ENCODE measurements around the gene NECTIN3. TPM values are rescaled to one million over a fixed set of nuclear protein-coding genes. Genes with fewer than 3 reads are reported as not detected.

The NECTIN3 gene
- total and polyA plus RNA-seq, 11 donors = 1.8 to 13.8 (median 8.8) TPM

- ATAC-seq = no peak
- Histone ChIP-seq H3K27me3 (peaks cover 0 to 11% (median 0%) of the 10 kb centered on the region in 9 donors), H3K27ac (no peak overlapping the region), H3K4me3 (no peak overlapping the region), H3K9me3 (no peaks in the 10 kb centered on the region), H3K4me1 (peaks cover 0 to 23% (median 11%) of the 10 kb centered on the region in 12 donors), H3K36me3 (no peaks in the 10 kb centered on the region)
- no peak for DNase-seq
- 94 to 98% (median 97%) methylated on average over 2 of the region's 2 CpGs for WGBS, 4 donors
- TF ChIP-seq POLR2A (IDR thresholded peaks at IDR 0.05) = no peak
- TF ChIP-seq, protein P1, sequence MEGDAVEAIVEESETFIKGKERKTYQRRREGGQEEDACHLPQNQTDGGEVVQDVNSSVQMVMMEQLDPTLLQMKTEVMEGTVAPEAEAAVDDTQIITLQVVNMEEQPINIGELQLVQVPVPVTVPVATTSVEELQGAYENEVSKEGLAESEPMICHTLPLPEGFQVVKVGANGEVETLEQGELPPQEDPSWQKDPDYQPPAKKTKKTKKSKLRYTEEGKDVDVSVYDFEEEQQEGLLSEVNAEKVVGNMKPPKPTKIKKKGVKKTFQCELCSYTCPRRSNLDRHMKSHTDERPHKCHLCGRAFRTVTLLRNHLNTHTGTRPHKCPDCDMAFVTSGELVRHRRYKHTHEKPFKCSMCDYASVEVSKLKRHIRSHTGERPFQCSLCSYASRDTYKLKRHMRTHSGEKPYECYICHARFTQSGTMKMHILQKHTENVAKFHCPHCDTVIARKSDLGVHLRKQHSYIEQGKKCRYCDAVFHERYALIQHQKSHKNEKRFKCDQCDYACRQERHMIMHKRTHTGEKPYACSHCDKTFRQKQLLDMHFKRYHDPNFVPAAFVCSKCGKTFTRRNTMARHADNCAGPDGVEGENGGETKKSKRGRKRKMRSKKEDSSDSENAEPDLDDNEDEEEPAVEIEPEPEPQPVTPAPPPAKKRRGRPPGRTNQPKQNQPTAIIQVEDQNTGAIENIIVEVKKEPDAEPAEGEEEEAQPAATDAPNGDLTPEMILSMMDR (IDR thresholded peaks at IDR 0.05) = no peak
- intact Hi-C loops (cut with DNase I) = loop anchor here in 1 of 10 donors (10.0 kb wide), 1 partner anchor 1343 kb away; no protein-coding TSS in a partner anchor
These were observed 5.8 kb downstream of the NECTIN3 start for GRCh38 chr3:111077369-111077768.

DNA sequence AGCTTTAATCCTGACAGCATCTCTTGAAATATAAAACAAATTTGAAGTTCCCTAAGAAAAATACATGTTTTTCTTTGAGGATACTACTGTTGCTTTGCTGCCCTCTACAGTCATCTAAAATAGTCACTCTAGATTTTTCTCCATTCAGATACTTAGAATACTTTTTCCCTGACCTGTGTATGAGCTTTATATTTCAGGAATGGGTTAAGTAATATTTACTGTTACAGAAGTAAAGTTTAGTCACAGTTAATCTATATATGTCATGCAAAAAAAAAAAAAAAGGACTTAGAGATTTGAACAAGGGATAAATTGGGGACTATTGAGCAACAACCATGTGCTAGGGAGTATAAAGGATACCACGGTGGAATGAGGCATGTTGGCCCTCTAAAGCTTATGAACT lies 8.8 kb downstream of the NECTIN3 start:
- no peak overlapping the region for H3K4me3 ChIP-seq
- H3K9me3 ChIP-seq = no peaks in the 10 kb centered on the region
- ATAC-seq = peak in 1 of 4 donors; percentile 42
- DNase-seq = no peak
- H3K36me3 ChIP-seq = no peaks in the 10 kb centered on the region
- H3K27ac ChIP-seq = no peak overlapping the region
- no peaks in the 10 kb centered on the region for H3K27me3 ChIP-seq
- 53 to 69% (median 59%) methylated on average over 1 of the region's 1 CpG for WGBS, 4 donors
- peaks cover 0 to 5% (median 0%) of the 10 kb centered on the region in 12 donors for H3K4me1 ChIP-seq
- intact Hi-C loops (cut with DNase I) = loop anchor here in 1 of 10 donors (5.0 kb wide), 1 partner anchor 1348 kb away; no protein-coding TSS in a partner anchor
- TF ChIP-seq, protein P1 (IDR thresholded peaks at IDR 0.05) = peak; percentile 28 to 68 (median 58)
- no peak for TF ChIP-seq POLR2A (IDR thresholded peaks at IDR 0.05)

DNA sequence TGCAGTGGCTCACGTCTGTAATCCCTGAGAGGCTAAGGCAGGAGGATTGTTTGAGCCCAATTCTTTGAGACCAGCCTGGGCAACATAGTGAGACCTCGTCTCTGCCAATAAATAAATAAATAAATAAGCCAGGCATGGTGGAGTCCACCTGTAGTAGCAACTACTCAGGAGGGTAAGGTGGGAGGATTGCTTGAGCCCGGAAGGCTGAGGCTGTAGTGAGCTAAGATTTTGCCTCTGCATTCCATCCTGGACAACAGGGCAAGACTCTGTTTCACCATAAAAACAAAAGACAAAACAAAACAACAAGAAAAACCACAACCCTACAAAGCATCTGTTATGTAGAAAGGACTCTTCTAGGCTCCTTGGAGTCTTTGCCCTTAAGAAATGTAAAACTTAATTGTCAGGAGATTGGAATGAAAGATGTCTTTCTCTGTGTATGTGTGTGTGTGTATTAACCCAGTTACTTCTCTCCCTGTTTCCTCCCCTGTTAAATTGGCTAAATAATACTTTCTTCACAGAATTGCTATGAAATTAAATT lies 9.5 kb downstream of the NECTIN3 start:
- H3K4me3 ChIP-seq = no peak overlapping the region
- H3K9me3 ChIP-seq = no peaks in the 10 kb centered on the region
- 78 to 86% (median 82%) methylated on average over 3 of the region's 3 CpGs for WGBS, 4 donors
- no peak overlapping the region for H3K27ac ChIP-seq
- no peaks in the 10 kb centered on the region for H3K27me3 ChIP-seq
- no peak for TF ChIP-seq POLR2A (IDR thresholded peaks at IDR 0.05)
- TF ChIP-seq, protein P1 (IDR thresholded peaks at IDR 0.05) = no peak
- ATAC-seq (no peak), DNase-seq (no peak)
- peaks cover 0 to 5% (median 0%) of the 10 kb centered on the region in 12 donors for H3K4me1 ChIP-seq
- intact Hi-C loops (cut with DNase I) = loop anchor here in 1 of 10 donors (5.0 kb wide), 1 partner anchor 1349 kb away; no protein-coding TSS in a partner anchor
- H3K36me3 ChIP-seq = no peaks in the 10 kb centered on the region

GRCh38 chr3:111084911-111085310 lies 13.3 kb downstream of the NECTIN3 start:
- H3K27ac ChIP-seq = peak overlapping the region in 1 of 12 donors; percentile 50
- no peak overlapping the region for H3K4me3 ChIP-seq
- DNase-seq (no peak), ATAC-seq (no peak)
- WGBS, 4 donors = 74 to 89% (median 80%) methylated on average over 2 of the region's 2 CpGs
- peaks cover 0 to 10% (median 0%) of the 10 kb centered on the region in 12 donors for H3K4me1 ChIP-seq
- intact Hi-C loops (cut with DNase I) = loop anchor here in 1 of 10 donors (5.0 kb wide), 1 partner anchor 1353 kb away; no protein-coding TSS in a partner anchor
- no peaks in the 10 kb centered on the region for H3K9me3 ChIP-seq
- H3K27me3 ChIP-seq = no peaks in the 10 kb centered on the region
- no peaks in the 10 kb centered on the region for H3K36me3 ChIP-seq
- TF ChIP-seq, protein P1 (IDR thresholded peaks at IDR 0.05) = no peak
- TF ChIP-seq POLR2A (IDR thresholded peaks at IDR 0.05) = no peak

Data from heart left ventricle (tissue), 16 donors.